Activated T-cell treated with anti-CD3 and anti-CD28 coated beads, Interleukin-2, amount 50 U/mL, for 24 hours (primary cell): ENCODE measurements around the gene ANO4.

ENCODE experiments used
- DNase-seq: peaks from one replicate; pipeline ENCODE4 v3.0.0-alpha.2; 2020
- H3K27ac Mint-ChIP-seq: 2 replicates; pipeline ENCODE4 v1.8.0; 2020; ENCODE audit warnings: mild to moderate bottlenecking, mixed read lengths
- H3K27me3 Mint-ChIP-seq: 2 replicates; pipeline ENCODE4 v1.8.0; 2020; ENCODE audit warnings: mixed read lengths
- H3K36me3 Mint-ChIP-seq: 2 replicates; pipeline ENCODE4 v1.8.0; 2020; ENCODE audit warnings: low read depth, mixed read lengths
- H3K4me1 Mint-ChIP-seq: 2 replicates; pipeline ENCODE4 v1.8.0; 2020; ENCODE audit warnings: low read depth, mixed read lengths
- H3K4me3 Mint-ChIP-seq: 2 replicates; pipeline ENCODE4 v1.8.0; 2020; ENCODE audit warnings: mild to moderate bottlenecking, moderate library complexity, mixed read lengths
- H3K9me3 Mint-ChIP-seq: 2 replicates; pipeline ENCODE4 v1.8.0; 2020; ENCODE audit warnings: mixed read lengths

The ANO4 gene

GRCh38 chr12:101021442-101021841 lies 226.9 kb downstream of the ANO4 start:
- no peaks in the 10 kb centered on the region for H3K36me3 Mint-ChIP-seq
- H3K9me3 Mint-ChIP-seq = no peaks in the 10 kb centered on the region
- H3K27ac Mint-ChIP-seq = no peak overlapping the region
- no peak for DNase-seq
- H3K4me3 Mint-ChIP-seq = no peak overlapping the region
- no peaks in the 10 kb centered on the region for H3K4me1 Mint-ChIP-seq
- H3K27me3 Mint-ChIP-seq = no peaks in the 10 kb centered on the region

DNA sequence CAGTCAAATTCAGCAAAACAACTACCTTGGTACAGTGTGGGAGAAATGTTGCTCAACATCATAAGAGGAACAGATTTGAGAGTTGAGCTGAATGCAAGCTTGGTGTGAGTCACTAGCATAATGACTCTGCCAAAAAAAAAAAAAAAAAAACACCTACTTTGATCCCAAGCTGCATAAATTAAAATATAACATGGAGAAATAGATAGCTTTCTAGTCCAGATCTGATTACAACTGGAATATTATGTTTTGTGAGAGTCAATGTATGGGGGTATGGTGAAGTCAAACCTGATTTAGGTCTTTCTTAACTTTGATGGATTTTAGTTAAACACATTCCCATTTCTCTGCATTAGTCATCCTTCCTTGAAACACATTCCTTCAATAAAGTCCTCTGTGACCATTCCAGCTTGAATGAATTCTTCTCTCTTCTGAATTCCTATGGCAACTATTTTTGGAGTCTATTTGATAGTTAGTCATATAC lies 227.4 kb downstream of the ANO4 start:
- Mint-ChIP-seq H3K27me3 (no peaks in the 10 kb centered on the region), H3K27ac (no peak overlapping the region), H3K4me1 (no peaks in the 10 kb centered on the region), H3K36me3 (no peaks in the 10 kb centered on the region), H3K9me3 (no peaks in the 10 kb centered on the region), H3K4me3 (no peak overlapping the region)
- DNase-seq = no peak

- H3K4me3 Mint-ChIP-seq = no peak overlapping the region
- H3K4me1 Mint-ChIP-seq = no peaks in the 10 kb centered on the region
- H3K27ac Mint-ChIP-seq = no peak overlapping the region
- DNase-seq = no peak
- H3K36me3 Mint-ChIP-seq = no peaks in the 10 kb centered on the region
- no peaks in the 10 kb centered on the region for H3K27me3 Mint-ChIP-seq
- H3K9me3 Mint-ChIP-seq = peaks cover 14% of the 10 kb centered on the region
These were observed 232.6 kb downstream of the ANO4 start for GRCh38 chr12:101027200-101027599.

DNA sequence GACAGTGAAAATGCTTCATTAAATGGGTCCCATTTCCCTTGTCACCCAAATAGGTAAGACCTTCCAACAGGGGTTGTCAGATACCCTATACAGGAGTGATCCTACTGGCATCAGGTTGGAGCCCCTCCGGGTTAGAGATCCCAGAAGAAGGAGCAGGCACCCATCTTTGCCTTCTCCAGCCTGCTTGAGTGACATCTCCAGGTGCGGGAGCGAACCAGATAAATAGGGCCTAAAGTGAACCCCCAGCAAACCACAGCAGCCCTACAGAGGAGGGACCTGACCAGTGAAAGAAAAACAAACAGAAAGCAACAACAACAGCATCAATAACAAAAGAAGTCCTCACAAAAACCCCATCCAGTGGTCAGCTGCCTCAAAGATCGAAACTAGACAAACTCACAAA lies 233.2 kb downstream of the ANO4 start:
- no peaks in the 10 kb centered on the region for H3K27me3 Mint-ChIP-seq
- H3K9me3 Mint-ChIP-seq = peaks cover 14% of the 10 kb centered on the region
- H3K27ac Mint-ChIP-seq = no peak overlapping the region
- no peaks in the 10 kb centered on the region for H3K36me3 Mint-ChIP-seq
- H3K4me1 Mint-ChIP-seq = no peaks in the 10 kb centered on the region
- H3K4me3 Mint-ChIP-seq = no peak overlapping the region
- DNase-seq = no peak

GRCh38 chr12:101038289-101038871 lies 243.8 kb downstream of the ANO4 start:
- H3K4me1 Mint-ChIP-seq = no peaks in the 10 kb centered on the region
- H3K9me3 Mint-ChIP-seq = peaks cover 4% of the 10 kb centered on the region
- no peaks in the 10 kb centered on the region for H3K27me3 Mint-ChIP-seq
- H3K4me3 Mint-ChIP-seq = no peak overlapping the region
- H3K27ac Mint-ChIP-seq = no peak overlapping the region
- no peaks in the 10 kb centered on the region for H3K36me3 Mint-ChIP-seq
- DNase-seq = no peak

- Mint-ChIP-seq H3K4me1 (no peaks in the 10 kb centered on the region), H3K9me3 (no peaks in the 10 kb centered on the region), H3K36me3 (no peaks in the 10 kb centered on the region), H3K27ac (no peak overlapping the region), H3K27me3 (no peaks in the 10 kb centered on the region), H3K4me3 (no peak overlapping the region)
- DNase-seq = no peak
These were observed 245.4 kb downstream of the ANO4 start for GRCh38 chr12:101039848-101040531.

- no peaks in the 10 kb centered on the region for H3K27me3 Mint-ChIP-seq
- DNase-seq = no peak
- H3K36me3 Mint-ChIP-seq = no peaks in the 10 kb centered on the region
- no peaks in the 10 kb centered on the region for H3K9me3 Mint-ChIP-seq
- H3K27ac Mint-ChIP-seq = no peak overlapping the region
- no peak overlapping the region for H3K4me3 Mint-ChIP-seq
- H3K4me1 Mint-ChIP-seq = no peaks in the 10 kb centered on the region
These were observed 246.4 kb downstream of the ANO4 start for GRCh38 chr12:101040936-101041335.

DNA sequence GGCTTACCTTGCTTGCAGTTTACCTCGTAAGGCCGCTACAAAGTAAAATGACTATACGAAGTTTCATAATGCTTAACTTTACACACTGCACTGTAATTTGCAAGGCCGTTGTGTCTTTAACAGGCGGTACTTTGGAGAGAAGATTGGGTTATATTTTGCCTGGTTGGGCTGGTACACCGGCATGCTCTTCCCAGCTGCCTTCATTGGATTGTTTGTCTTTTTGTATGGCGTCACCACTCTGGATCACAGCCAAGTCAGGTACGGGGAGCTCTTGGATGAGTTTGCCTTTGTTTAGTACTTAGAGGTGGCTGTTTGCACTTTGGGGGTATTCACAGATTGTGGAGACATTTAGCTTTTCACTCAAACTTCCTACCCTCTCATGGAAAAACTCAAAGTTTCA lies 247.6 kb downstream of the ANO4 start:
- Mint-ChIP-seq H3K9me3 (peaks cover under 1% of the 10 kb centered on the region), H3K27ac (no peak overlapping the region), H3K4me3 (no peak overlapping the region), H3K27me3 (no peaks in the 10 kb centered on the region), H3K36me3 (no peaks in the 10 kb centered on the region), H3K4me1 (no peaks in the 10 kb centered on the region)
- no peak for DNase-seq

DNA sequence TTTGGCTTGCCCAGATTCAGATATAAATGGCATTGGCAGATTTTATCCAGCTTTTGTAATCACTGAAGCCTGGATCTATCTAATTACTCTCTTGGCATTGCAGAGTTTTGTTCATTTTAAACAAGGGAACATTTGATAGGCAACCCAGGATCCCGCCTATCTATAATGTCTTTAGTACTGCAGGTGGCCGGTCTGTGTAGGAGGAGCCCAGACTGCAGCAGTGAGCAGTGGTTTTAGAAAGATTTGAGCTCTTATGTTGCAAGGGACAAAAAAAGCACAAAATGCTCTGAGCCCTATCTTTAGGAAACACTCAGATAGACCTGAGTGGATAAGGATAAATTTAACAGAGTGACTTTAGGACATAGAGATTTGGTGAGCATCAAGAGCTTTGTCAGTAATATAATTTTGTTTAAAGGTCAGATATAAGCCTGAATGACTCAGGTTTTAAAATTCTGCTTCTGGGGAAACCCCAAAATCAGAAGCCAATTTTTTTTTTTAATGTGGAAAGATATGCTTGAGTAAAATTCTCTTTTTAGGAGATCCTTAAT lies 250.0 kb downstream of the ANO4 start:
- no peak overlapping the region for H3K27ac Mint-ChIP-seq
- peaks cover 2% of the 10 kb centered on the region for H3K9me3 Mint-ChIP-seq
- no peaks in the 10 kb centered on the region for H3K27me3 Mint-ChIP-seq
- no peak overlapping the region for H3K4me3 Mint-ChIP-seq
- H3K4me1 Mint-ChIP-seq = no peaks in the 10 kb centered on the region
- no peak for DNase-seq
- H3K36me3 Mint-ChIP-seq = no peaks in the 10 kb centered on the region

DNA sequence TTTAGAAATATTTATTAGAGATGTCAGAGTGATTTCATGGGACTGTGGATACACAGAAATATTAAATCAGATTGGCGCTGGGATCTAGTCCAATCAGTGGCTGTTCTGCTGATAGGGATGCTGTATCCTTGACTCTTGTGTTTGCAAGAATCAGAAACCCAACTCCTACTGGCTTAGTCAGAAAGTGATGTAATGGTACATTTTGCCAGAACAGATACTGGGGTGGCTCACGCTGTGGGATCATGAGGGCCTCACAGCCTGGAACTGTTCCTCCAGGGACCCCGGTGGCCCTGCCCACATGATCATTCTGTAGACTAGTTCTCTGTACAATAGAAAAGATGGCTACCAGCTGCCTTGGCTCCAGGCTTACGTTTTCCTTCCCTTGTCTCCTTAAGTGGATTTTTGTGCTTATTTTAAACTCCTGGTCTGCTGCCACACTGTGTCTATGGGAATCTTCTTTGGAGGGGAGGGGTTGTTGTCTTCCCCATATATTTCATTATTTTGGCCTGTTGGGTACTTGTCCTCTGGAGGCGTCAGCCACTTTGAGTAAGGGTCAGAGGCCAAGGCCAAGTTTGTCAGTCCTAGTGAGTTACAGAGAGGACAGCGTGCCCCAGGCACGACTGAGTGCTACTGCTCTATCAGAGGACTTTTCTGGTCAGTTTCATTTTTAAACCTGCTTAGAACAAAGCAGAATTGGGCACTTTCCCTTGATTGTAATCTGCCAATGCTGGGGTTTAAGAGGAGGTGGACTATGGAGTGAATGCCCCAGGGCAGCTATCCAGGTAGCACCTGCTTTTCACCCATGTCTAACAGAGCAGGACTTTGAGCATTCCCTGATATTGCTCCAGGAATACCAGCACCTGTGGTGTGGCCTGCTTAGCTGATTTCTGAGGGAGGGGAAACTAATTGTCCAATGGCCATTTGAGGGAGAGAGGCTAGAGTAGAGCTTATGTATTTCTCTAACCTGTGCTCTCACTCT lies 251.2 kb downstream of the ANO4 start:
- DNase-seq = no peak
- Mint-ChIP-seq H3K27ac (no peak overlapping the region), H3K36me3 (no peaks in the 10 kb centered on the region), H3K4me1 (no peaks in the 10 kb centered on the region), H3K9me3 (peaks cover 2% of the 10 kb centered on the region), H3K27me3 (no peaks in the 10 kb centered on the region), H3K4me3 (no peak overlapping the region)

DNA sequence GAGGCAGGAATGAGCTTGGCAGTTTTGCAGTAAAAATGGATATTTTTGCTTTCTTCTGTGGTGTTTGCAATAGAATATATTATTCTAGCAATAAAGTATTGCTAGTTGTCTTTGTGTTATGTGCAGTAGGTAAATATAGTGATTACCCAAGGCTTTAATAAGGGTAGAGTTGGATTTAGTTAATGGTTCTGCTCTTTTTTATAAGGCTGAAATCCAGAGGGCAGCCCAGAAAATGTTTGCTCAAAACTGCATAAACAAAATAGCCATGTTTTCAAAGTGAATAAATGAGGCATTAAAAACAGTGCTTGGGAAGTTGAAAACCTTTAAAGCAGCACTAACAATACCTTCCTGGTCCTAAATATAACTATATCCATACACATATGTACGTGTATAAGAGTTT lies 253.1 kb downstream of the ANO4 start:
- Mint-ChIP-seq H3K36me3 (no peaks in the 10 kb centered on the region), H3K9me3 (peaks cover 3% of the 10 kb centered on the region), H3K4me1 (no peaks in the 10 kb centered on the region), H3K27ac (no peak overlapping the region), H3K27me3 (no peaks in the 10 kb centered on the region), H3K4me3 (no peak overlapping the region)
- DNase-seq = no peak

GRCh38 chr12:101050631-101051030 lies 256.1 kb downstream of the ANO4 start:
- Mint-ChIP-seq H3K27ac (no peak overlapping the region), H3K27me3 (no peaks in the 10 kb centered on the region), H3K9me3 (peaks cover 3% of the 10 kb centered on the region), H3K4me3 (no peak overlapping the region), H3K36me3 (no peaks in the 10 kb centered on the region), H3K4me1 (no peaks in the 10 kb centered on the region)
- DNase-seq = no peak

GRCh38 chr12:101051151-101051550 lies 256.6 kb downstream of the ANO4 start:
- no peaks in the 10 kb centered on the region for H3K36me3 Mint-ChIP-seq
- no peak overlapping the region for H3K27ac Mint-ChIP-seq
- no peaks in the 10 kb centered on the region for H3K27me3 Mint-ChIP-seq
- H3K9me3 Mint-ChIP-seq = peaks cover 3% of the 10 kb centered on the region
- DNase-seq = no peak
- no peak overlapping the region for H3K4me3 Mint-ChIP-seq
- no peaks in the 10 kb centered on the region for H3K4me1 Mint-ChIP-seq

DNA sequence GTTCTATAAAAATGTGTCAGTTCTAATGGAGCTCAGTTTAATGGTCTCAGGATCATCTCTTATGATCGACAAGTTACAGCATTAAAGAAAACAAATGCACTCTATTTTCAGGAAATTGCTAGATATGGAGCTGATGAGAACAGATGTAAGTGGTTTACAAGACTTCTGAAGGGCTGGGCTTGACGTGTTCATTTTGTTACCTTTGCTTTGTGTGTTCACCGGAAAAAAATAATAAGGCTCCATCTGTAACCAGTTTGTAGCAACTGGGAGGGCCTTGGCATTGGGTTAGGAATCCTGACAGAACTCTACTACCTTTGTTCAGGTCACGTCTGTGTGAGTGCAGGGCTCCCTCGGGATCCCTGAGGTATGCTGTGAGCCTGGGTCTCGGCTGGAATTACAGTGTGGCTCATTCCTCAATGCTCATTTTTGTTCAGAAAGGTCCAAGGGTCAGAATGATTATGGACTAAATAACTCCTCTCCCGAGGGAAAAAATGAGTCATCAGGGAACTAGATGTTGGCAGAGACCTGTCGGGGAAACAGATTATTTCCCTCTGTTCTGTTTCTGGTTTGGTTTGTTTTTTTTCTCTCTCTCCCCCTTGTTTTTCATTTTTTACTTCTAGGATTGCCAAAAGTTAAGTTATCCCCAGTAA lies 257.4 kb downstream of the ANO4 start:
- Mint-ChIP-seq H3K4me1 (no peaks in the 10 kb centered on the region), H3K36me3 (no peaks in the 10 kb centered on the region), H3K9me3 (peaks cover 7% of the 10 kb centered on the region), H3K27me3 (no peaks in the 10 kb centered on the region), H3K27ac (no peak overlapping the region), H3K4me3 (no peak overlapping the region)
- no peak for DNase-seq
